GM19099 (cell line): Measurements from ENCODE around the gene PLCB4.

Experiments
- POLR2A ChIP-seq: IDR thresholded peaks from 3 replicates; pipeline ENCODE4 v1.6.1; 2011; ENCODE audit warnings: low read depth; ENCODE audit not compliant: insufficient read length; ENCODE audit errors: extremely low read depth

PLCB4 gene

DNA sequence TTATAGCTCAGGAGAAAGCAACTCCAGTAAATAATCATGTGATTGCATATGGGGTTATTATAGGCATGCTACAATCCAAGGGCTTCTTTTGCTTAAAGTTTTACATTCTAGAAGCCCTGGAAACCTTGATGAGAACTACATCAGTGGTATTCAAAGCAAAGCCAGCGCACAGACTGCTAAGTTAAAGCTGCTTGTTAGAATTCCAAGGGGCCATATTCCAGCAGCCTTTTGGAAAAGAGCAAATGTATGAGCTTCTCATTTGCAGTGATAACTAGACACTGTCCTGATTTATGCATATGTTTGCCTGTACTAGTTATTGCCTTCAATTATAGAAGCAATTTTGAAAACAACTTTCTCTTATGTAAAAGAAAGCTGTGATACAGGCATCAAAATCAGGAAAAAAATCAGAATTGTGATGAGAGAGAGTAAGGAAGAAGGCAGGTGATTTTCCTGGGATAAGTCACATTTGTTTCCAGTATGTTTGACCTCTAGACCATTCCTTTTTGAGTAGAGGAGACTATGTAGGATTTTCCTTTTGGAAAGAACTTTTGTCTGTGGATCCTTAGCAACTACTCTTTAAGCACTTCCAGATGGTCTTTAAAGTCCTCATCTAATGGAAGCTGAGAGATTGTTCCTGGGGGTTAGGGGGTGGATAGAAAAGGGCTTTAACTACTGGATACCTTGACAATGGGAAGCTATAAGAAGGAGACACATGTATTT lies 159.2 kb downstream of the PLCB4 start:
- TF ChIP-seq POLR2A = no peak

DNA sequence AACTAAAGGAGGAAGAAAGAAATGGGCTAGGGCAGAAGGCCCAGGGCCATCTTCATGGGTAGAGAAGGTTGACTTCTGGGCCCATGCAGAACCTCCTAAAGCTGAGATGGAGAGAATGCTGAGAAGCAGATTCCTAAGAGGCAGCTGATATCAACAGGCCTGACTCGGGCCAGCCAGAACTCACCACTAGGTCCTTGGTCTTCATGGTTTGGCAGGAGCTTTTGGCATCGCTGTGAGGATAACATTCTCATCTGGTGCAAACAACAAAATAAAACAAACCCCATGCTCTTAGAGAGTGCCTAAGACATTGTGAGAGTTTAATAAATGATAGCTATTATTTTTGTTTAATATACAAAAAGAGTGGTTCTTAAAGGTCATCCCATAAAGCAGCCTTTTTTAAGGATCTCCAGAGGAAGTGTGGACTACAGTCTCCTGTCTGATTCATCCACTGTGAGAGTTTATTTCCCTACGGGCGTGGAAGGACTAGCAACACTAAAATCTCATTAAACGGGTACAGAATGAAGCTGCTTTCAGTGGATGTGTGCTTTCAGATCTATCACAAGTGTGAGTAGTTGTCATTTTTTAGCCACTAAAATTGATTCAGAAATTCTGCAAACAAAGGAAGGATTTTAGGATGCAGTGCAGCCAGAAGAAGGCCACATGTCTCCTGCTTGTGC lies 160.0 kb downstream of the PLCB4 start:
- no peak for TF ChIP-seq POLR2A

DNA sequence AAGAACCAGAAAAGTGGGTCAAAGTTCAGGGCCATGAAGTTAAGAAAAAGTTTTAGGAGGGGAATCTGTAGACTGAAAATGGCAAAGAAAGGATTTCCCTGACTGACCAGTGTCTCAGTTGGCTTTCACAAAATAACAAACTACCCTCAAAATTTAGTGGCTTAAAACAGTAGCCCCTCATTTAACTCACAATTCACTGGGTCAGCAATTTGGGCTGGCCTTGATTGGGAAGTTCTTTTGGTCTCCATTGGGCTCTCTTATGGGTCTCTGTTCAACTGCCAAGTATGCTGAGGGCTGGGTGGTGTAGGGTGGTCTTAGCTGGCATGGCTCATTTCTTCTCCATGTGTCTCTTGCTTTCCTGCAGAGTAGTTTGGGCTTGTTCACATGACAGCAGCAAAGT lies 161.5 kb downstream of the PLCB4 start:
- no peak for TF ChIP-seq POLR2A

DNA sequence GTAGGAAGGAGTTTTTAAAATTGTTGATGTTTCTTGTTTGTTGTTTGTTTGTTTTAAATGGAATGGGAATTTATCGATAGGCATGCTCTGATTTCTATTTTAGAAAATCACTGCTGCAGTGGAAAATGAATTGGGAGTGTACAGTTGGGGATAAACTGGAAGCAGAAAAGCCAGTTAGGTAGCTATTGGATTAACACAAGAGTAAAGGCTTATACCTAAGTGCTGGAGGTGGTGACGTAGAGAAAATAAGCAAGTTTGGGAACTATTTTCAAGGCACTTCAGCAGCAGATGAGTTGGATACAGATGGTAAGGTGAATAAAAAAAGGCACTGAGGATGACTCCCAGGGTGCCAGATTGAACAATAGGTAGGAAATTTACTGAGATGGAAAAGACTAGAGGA lies 164.9 kb downstream of the PLCB4 start:
- TF ChIP-seq POLR2A = no peak

DNA sequence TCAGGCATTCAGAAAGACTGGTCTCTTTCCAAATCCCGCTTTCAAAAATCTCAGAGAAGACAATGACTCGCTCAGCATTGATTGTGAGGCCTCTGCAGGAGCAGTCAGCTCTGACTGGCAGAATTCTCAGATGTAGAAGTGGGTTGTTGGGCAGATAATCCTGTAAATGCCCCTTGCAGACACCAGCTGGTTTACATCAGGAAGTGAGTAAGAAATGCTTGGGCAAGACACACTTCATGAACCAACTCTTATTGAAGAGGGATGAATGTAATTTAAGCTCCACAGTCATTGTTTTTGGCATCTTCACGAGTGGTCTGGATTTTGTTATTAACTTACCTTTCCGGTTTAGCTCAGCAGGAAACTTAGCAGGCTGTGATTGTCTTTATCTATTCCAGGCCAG lies 166.6 kb downstream of the PLCB4 start:
- TF ChIP-seq POLR2A = no peak

DNA sequence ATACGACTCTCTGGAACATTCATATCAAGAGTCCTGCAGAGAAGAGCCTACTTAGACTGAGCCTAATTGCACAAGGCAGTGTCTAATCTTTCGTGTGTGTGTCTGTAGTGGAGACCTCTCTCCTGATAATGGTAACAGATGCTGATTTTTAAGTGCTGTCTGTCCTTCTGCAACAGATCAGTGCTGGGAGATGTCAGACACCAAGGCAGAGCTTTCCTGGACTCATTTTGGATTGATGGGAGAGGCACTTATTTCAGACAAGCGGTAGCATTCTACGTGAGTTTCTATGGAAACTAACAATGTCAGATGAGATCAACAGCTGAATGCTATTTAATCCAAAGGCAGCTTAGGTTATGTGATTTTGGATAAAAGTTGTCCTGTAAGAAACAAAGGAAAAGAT lies 167.6 kb downstream of the PLCB4 start:
- no peak for TF ChIP-seq POLR2A

DNA sequence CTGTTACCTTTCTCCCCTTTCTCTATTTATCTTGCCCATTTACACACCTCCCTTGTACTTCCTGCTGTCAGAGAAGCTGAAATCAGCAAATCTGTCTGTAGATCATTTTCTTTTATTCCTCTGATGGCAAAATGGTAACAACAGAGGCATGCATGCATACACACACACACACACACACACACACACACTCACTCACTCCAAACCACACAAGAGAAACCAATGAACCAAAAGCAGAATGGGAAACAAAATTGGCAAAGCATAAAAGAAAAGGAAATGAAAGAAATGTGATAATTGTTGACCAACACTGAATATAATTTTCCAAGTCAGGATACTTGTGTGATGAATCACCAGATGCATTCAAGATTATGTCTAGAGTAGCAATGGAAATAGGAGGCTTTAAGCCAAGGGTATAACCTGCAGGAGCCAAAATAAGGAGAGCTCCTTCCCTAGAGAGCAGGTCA lies 172.4 kb downstream of the PLCB4 start:
- TF ChIP-seq POLR2A = no peak

DNA sequence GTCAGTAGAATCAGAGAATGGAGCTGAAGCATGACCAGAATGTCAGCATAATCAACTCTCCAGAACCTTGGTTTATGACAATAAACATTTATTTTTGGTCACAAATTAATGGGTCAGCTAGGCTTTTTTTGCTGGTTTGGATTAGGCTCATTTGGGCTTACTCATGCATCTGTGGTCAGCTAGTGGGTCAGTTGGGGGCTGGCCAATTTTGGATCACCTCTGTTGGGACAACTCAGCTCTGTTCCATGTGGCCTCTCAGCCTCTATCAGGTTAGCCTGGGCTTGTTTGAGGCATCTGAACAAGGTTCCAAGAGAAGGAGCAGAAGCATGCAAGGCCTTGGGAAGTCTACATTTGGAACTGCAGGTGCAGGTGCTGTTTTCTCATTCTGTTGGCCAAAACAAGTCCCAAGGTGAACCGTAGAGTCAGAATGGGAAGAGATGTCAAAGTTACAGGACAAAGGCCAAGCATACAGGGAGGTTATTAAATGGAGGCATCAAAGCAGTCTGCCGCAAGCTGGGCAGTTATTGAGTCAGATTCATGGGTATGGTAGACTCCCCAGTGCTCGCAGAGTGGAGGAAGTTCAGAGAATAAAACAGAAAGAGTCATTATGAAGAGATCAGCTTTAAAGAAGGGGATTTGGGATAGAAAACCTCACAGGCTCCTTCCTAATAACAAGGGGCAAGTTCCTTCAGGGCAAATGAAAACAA lies 173.0 kb downstream of the PLCB4 start:
- TF ChIP-seq POLR2A = no peak

DNA sequence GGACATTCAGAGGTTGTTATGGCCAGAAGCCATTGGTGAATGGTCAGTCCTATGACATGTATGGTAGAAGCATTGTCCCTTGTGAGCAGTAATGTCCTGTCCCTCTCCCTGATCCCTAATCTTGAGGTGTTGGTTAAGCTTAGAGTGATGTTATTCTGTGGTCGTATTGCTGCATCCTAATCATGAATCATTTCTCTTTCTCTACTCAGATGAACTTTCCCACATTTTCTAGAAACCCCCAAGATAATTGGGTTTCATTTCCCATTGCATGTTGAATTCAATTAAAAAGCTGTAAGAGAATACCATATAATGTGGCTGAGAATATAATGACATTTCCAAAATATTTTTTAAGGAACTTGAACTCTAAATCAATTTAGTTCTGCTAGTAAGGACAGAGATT lies 175.1 kb downstream of the PLCB4 start:
- TF ChIP-seq POLR2A = no peak

DNA sequence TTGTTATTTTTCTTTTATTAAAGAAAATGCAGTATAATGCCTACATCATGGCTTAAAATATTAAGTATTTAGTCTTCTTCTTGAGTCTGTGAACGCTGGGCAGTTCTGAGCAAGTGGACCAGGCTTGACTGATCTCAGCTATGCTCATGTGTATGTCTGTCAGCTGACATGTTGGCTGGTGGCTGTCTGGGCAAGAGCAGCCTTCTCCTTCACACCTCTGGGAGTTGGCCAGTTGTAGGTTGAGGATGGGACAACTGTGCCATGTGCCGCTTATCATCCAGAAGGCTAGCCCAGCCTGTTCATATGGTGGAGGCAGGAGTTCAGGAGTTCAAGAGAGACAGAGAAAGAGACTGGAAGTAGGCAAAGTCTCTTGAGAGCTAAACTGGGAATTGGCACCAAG lies 175.9 kb downstream of the PLCB4 start:
- TF ChIP-seq POLR2A = no peak

DNA sequence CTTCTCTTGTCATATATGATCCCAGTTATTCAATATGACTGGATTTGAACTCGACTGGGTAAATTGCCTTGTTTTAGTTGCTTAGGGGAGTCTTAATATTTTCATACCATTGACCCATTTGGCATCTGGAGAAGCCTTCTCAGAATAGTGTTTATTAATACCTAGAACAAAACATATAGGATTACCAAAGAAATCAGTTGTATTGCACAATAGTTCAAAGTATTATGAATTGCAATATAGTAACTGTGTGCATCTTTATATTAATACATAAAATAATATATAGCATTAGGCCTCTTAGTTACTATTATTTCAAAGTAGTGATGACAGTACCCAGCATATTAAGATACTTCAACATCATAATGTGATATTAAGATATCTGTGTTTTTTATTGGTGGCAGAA lies 177.8 kb downstream of the PLCB4 start:
- TF ChIP-seq POLR2A = no peak

DNA sequence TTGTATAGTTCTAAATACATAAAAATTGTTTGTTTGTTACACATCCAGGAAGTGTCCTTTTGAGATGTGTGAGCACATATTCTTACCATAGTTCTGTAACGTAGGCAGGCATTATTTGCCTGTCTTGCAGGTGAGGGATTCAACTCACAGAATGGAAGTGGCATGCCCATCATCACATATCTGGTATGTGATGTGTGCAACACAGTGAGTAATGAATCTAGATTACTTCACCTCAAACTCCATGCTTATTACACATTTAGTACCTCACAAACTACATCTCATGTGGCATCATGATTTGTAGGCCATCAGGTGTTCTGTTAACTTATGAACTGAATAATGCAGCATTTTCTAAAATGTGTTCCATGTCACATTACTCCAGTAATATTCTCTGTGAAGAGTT lies 181.6 kb downstream of the PLCB4 start:
- no peak for TF ChIP-seq POLR2A

DNA sequence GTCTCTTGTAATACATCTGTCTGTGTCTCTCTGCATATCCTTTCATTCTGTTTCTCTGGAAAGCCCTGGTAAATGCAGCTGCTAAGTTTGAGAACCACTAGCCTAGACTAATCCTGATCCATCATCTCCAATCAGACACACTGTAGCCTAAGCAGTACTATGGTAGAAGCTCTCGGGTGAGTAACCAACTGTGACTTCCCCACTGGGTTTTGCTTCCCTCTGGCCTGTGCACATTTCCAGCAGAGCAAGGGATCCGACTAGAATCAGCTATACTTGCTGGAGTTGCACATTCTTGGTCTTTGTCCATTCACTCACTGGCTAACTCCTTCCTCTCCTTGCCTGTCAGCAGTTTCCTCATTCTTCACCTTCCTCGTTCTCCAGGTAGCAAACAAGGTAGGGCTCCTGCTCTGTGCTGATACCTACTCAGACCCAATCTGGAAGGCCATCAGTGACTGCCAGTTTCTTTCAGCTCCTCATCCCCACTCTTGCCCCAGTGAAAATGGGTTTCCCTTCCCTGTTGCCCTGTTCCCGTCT lies 184.2 kb downstream of the PLCB4 start:
- no peak for TF ChIP-seq POLR2A

DNA sequence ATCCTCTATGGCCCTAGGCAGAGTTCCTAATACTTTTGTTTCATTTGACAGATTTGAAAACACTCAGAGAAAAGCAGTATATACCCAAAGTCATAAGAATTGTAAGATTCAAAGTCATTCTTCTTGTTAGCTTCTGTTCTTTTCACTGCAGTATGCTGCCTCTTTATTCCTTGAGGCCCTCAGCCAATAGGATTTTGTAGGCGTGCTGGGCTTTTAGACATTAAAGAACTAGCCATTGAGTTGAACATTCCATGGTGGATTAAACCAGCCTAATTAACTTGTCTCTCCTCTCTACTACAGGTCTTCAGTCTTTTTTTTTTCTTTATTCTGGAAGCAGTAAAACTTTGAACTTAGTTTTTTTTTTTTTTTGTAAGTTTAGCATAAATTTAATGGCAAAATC lies 186.3 kb downstream of the PLCB4 start:
- TF ChIP-seq POLR2A = no peak

DNA sequence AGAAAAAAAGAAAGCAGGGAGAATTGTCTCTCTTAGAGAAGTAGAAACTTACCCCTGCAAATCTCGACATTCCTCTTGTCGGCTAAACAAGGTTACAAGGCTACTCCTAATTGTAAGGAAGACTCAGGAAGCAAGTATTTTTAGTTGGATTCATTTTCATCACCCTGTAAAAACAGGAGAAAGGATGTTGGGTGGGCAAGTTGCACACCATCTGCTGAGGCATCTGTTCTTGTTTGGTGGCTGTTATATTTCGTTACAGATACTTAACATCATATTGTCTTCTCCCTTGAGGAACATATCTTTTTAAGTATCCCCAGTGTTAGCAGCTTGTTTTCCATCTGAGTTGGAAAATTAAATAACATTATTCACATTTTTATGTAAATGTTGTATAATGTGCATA lies 187.5 kb downstream of the PLCB4 start:
- TF ChIP-seq POLR2A = no peak

DNA sequence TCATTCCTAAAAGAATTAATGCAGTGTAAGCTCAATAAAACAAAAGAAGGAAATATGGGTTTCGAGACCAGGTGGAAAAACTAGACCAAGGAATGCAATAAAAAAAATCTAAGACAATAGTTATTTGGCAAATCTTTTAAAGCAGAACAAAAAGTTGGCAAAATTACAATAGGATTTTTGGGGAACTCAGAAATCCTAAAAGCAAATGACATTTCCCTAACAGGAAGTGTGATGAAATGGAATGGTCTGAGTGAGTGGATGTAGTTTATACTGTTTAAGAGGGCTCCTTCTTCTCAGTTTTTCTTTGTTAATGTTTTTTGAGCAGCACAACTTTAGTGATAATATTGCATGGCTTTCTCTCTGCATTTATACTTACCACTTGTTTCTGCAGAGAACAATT lies 190.0 kb downstream of the PLCB4 start:
- TF ChIP-seq POLR2A = no peak
